ENCODE results near the gene CLEC14A.

CLEC14A gene, protein sequence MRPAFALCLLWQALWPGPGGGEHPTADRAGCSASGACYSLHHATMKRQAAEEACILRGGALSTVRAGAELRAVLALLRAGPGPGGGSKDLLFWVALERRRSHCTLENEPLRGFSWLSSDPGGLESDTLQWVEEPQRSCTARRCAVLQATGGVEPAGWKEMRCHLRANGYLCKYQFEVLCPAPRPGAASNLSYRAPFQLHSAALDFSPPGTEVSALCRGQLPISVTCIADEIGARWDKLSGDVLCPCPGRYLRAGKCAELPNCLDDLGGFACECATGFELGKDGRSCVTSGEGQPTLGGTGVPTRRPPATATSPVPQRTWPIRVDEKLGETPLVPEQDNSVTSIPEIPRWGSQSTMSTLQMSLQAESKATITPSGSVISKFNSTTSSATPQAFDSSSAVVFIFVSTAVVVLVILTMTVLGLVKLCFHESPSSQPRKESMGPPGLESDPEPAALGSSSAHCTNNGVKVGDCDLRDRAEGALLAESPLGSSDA

DNA sequence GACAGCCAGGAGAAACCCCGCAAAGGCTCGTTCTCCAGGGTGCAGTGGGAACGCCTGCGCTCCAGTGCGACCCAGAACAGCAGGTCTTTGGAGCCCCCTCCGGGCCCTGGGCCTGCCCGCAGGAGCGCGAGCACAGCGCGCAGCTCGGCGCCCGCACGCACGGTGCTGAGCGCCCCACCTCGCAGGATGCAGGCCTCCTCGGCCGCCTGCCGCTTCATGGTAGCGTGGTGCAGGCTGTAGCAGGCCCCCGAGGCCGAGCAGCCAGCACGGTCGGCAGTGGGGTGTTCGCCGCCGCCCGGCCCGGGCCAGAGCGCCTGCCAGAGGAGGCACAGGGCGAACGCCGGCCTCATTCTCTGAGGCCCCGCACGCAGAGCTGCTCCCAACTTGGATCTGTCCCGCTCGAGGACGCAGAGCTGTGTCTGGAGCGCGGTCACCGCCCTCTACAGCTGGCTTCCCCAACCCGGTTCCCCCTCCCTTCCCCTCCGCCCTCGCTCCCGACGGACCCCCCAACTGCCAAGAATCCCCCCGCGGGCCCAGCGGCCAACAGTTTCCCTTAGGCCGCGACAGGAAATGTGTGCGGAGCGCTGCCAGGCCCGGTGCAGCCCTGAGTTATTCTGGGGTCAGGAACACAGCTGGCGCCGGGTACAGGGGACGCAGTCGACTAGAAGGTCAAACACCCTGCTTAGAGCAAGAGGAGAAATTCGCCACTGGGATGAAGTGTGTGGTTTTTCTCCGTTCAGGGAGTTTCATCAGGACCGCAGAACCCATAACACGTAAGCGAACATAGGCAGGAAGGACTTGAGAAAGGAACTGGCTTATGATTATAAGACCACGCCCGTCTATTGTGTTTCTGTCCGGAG lies at the start of gene CLEC14A:
Gene CLEC14A (minus strand): TSS at position 421 of the 860 bp plus-strand sequence. CDS start 71 bp downstream, at position 350.
- no peak for DNase-seq (ENCODE audit: low read depth in 2 of 3, low spot score in 2 of 3)

DNA sequence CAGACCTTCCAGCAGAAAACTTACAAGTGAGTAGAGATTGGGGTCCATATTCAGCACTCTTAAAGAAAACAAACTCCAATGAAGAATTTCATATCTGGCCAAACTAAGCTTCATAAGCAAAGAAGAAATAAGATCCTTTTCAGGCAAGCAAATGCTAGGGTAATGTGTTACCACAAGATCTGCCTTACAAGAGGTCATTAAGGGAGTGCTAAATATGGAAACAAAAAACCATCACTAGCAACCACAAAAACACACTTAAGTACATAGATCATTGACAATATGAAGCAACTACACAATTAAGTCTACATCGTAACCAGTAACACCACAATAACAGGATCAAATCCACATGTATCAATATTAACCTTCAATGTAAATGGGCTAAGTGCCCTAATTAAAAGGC lies 47.1 kb upstream of the CLEC14A start:
- DNase-seq (ENCODE audit: low read depth in 2 of 3, low spot score in 2 of 3): no peak

DNA sequence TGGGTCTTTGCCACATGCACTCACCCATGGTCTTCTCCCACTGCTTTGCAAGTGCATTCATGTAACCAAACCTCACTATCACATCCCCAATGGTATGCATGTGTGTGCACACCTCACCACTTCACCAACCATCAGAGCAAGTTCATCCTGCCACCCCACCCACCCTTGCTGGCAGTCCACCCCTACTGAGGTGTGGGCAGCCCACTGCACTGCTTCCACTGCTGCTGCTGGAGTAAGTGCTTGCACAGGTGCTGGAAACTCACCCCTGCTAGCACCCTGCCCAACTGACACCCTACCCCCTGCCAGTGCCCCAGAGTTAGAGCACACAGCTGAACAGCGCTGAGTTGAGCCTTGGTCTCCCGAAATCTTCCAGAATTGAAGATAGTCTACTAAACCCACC lies 46.1 kb upstream of the CLEC14A start:
- no peak for DNase-seq (ENCODE audit: low read depth in 2 of 3, low spot score in 2 of 3)

DNA sequence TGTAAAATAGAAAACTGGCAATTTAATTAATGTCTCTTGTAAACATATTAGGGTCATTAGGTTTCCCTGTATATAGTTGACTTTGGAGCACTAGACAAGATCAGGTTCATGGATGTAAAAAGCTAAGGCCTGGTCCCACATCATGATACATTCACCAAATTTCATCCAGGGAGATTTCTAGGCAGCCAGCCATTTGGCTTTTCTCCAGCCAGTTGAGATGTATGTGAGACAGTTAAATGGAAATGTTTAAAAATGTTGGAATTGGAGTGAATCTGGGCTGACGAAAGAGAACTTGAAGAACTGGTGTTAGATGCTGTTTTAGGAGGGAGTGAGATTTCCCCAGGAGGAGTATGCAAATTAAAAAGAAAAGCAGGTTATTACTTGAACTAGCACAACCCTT lies 41.8 kb upstream of the CLEC14A start:
- DNase-seq (ENCODE audit: low read depth in 2 of 3, low spot score in 2 of 3): no peak

DNA sequence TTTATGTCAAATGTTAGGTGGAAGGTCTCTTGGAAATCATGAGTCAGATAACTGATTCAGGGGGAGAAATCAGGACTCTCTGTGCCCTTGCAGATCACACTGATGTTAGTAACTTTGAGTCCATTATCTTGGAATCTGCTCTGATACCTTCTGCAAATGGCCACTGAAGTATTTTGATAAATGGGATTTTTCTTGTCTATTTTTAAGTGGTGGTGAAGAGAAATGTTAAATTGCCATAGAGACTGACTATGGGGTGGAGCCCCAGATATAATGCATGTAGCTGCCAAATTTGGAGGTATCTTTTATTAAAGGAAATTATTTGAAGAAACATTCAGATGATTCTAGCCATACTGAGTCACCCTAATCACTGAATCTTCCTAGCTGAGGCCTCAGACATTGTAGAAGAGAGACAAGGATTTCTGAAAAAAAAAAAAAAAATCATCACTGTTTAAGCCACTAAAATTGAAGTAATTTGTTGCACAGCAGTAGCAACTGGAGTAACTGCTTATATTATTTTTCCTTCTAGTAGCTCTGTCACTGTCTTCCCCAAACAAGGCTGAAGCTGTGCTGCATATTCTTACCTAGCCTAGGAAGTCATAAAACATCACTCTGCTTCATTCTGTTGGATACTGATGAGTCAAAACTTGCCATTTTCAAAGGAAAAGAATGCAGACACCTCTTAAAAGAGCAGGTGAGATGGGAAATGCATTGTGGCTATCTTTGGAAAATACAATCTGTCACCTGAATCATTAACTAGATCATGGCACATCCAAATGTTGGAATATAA lies 36.0 kb upstream of the CLEC14A start:
- DNase-seq (ENCODE audit: low read depth in 2 of 3, low spot score in 2 of 3): no peak

DNA sequence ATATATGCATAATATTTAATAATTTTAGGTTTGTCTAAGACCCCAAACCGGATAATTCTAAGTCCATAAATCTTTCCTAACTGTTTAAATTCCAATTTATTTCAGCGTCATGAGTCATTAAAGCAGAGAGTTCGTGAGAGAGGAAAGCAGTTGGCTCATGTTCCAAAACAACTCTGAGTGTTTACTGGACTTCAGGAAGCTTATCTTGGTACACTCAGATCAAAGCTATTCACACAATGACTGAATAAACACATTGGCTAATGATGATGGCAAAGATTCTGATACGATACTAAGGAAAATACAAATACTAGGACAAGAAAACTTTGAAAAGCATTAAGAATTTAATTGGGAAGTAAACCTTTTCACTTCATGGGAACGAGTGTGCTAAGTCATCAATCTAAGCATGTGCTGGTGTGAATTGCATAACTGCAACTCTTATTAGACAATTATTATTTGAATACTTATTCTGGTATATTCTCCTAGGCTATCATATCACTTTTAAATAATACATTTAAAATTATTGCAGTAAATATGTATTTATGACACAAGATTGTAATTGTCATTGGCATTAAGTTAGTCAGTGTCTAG lies 34.8 kb upstream of the CLEC14A start:
- no peak for DNase-seq (ENCODE audit: low read depth in 2 of 3, low spot score in 2 of 3)

DNA sequence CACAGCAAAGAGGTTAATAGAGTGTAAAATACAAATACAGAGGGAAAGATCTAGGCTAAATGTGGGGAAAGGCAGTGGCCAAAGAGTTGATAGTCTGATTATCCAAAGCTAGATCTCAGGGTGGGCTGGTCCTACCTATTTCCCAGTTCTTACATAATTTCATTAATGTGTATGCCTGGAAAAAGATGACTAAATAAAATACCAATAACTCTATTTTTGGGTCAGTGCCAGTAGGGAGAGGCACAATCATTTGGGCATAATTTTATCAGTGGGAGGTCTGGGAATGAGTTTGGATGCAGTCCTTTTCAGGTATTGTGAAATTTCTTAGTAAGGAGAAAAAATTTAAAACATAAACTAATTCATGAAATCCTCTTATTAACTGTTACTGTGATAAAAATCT lies 30.6 kb upstream of the CLEC14A start:
- no peak for DNase-seq (ENCODE audit: low read depth in 2 of 3, low spot score in 2 of 3)

DNA sequence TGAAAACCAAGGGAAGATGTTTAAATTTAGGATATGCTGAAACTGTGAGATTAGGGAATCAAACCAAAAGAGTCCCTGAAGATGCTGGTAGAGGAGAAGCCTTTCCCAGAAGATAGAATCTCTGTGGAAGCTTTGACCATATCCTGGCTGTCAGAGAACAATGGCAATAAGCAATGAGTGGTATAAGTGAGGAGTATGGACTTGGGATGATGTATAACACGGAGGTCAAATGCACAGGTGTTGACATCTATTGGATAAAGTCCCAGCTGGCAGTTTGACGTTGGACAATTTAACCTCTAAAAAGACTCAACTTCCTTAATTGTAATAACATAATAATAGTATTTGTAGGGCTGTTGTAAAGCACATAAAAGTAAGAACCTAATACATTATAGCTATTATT lies 30.1 kb upstream of the CLEC14A start:
- no peak for DNase-seq (ENCODE audit: low read depth in 2 of 3, low spot score in 2 of 3)

DNA sequence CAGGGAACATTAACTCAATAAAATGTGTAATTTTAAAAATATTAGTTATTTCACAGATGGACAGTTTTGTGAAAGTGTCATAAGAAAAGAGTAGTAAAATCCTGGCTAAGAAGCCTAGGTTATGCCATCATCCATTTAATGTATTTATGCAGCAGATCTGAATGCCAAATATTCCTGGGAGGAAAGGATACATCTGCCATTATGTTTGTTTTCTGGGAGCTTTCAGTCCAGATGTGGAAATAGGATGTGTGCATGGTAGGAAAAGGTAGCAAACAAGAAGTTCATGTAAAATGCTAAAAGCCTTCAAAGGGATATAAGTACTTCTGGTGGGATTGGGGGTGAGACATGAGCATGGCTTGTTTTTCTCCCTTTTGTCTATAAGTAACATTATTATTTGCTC lies 27.0 kb upstream of the CLEC14A start:
- DNase-seq (ENCODE audit: low read depth in 2 of 3, low spot score in 2 of 3): no peak

DNA sequence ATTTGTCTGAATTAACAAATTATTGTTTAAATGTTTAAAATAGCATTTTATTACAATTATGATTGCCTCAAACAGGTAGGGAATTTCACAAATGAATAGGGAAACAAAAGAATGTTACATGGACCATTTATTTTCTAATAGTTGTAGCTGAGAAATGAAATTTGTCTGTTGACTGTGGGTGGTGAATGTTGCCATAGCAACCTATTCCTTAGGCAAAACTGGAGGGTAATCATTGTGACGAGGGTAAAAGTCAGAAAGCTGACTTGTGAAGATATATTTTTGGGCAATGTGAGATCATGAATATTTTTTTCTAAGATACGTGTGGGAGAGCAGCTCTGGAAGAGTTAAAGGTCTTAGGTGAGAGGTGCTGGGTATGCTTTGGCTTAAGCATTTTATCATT lies 24.2 kb upstream of the CLEC14A start:
- DNase-seq (ENCODE audit: low read depth in 2 of 3, low spot score in 2 of 3): no peak

DNA sequence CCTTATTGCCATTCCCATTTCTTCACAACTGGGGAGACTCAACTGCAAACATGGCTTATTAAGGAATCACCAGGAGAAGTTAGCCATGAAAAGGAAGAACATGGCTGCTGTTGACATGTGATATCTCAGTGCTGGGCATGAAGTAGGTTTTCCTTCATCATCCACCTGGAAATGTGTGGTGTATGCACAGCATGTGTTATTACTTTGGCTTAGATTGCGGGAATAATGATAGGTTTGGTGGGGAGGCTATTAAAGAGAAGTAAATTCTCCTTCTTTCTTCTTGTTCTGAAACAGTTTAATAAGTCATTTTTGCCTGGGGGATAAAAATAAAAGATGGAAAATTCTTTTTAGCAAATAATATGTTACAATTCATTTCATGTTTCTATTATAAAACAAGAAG lies 23.7 kb upstream of the CLEC14A start:
- no peak for DNase-seq (ENCODE audit: low read depth in 2 of 3, low spot score in 2 of 3)

DNA sequence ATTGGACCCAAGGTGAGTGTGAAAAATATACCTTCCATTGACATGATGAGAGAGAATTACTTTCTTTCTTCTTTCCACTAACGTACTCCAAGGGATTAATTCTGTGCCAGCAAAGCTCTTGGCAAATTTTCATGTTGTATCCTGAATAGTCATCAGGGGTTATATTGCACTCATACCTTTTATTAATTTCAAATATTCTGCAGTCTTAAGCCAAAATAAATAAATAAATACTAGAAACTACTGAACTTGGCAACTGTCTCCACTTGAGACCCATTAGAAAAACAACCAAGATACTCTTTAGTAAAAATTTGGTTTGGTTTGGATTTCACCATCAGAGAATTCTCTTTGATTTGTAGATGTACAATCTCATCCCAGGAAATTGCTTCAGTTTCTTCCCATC lies 22.1 kb upstream of the CLEC14A start:
- DNase-seq (ENCODE audit: low read depth in 2 of 3, low spot score in 2 of 3): no peak

DNA sequence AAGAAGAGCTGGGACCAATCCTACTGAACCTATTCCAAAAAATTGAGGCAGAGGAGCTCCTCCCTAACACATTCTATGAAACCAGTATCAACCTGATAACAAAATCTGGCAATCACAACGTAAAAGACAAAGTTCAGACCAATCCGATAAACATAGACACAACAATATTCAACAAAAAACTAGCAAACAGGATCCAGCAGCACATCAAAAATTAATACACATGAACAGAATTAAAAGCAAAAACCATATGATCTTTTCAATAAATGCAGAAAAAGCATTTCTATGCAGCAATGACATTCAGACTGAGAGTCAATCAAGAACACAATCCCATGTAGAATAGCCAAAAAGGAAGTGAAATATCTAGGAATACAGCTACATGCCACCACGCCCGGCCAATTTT lies 7.0 kb upstream of the CLEC14A start:
- DNase-seq (ENCODE audit: low read depth in 2 of 3, low spot score in 2 of 3): no peak

DNA sequence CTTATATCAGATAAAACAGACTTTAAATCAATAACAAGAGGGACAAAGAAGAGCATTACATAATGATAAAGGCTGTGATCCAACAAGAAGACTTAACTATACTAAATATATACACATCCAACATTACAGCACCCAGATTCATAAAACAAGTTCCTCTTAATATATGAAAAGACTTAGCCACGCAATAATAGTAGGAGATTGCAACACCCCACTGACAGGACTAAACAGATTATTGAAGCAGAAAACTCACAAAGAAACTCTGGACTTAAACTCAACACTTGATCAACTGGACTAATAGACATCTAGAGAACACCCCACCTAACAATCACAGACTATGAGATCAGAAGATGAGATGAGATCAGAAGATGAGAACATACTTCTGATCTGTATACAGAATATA lies 5.7 kb upstream of the CLEC14A start:
- no peak for DNase-seq (ENCODE audit: low read depth in 2 of 3, low spot score in 2 of 3)

DNA sequence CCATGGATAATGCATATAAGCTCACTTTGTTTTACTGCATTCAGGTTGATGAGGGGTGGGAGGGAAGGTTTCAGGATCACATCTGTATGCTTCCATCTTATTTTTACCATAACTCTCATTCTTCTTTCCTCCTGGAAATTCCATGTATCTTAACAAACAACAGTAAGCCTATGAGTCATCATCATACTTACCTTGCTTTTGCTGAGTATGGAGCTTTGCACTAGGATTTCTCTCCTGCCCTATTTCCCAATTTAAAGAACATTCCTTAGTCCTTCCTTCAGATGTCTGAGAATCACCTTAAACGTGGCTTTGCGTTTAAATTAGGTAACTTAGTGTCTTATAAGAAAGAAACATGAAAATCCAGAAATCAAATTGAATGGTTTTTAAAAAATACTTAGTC lies 1.6 kb upstream of the CLEC14A start:
- no peak for DNase-seq (ENCODE audit: low read depth in 2 of 3, low spot score in 2 of 3)

DNA sequence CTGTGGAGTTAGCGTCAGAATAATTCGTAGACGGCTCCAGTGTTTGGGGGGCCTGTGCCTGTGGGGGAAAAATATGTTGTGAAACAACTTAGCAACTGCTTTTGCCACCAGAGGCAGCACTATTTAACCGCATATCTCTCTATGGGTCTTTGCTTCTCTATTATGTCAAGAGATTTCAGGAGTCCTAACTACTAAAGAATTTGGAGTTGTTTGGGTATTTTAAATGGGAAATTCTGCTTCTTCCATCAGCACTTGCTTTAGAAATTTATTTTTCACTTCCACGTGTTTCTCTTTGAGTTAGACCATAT lies 594 bp upstream of the CLEC14A start:
- DNase-seq (ENCODE audit: low read depth in 2 of 3, low spot score in 2 of 3): no peak

DNA sequence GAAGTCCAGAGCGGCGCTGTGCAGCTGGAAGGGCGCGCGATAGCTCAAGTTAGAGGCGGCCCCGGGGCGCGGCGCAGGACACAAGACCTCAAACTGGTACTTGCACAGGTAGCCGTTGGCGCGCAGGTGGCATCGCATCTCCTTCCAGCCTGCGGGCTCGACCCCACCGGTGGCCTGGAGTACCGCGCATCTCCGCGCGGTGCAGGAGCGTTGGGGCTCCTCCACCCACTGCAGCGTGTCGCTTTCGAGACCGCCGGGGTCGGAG lies 553 bp downstream of the CLEC14A start:
- no peak for DNase-seq (ENCODE audit: low read depth in 2 of 3, low spot score in 2 of 3)

DNA sequence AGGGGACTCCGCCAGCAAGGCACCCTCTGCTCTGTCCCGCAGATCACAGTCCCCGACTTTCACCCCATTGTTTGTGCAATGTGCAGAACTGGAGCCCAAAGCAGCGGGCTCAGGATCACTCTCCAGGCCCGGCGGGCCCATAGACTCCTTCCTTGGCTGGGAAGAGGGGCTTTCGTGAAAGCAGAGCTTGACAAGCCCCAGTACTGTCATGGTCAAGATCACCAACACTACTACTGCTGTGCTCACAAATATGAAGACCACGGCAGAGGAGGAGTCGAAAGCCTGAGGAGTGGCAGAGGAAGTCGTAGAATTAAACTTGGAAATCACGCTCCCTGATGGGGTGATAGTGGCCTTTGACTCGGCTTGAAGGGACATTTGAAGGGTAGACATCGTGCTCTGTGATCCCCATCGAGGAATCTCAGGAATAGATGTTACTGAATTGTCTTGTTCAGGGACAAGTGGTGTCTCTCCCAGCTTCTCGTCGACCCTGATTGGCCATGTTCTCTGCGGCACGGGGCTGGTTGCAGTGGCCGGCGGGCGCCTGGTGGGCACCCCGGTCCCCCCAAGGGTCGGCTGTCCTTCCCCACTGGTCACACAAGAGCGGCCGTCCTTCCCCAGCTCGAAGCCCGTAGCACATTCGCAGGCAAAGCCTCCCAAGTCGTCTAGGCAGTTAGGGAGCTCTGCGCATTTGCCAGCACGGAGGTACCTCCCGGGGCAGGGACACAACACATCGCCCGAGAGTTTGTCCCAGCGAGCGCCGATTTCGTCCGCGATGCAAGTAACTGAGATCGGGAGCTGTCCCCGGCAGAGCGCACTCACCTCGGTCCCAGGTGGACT lies 1.1 kb downstream of the CLEC14A start:
- DNase-seq (ENCODE audit: low read depth in 2 of 3, low spot score in 2 of 3): no peak

DNA sequence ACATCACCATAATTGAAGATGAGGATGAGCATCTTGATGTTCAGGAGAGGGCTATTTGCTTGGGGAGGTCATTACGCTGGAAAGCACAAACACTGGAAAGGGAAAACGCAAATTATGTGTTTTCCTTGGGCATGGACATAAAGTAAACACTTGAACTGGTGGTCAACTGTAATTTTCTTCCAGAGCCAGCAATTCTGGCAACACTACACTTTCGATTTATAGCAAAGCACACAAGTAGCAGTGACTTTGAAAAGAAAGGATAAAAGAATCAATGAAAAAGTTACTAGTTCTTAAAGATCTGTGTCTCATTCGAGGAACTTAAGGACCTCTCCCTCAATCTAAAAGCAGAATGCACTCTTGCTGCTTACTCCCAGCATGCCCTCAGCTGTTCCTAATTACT lies 2.2 kb downstream of the CLEC14A start:
- DNase-seq (ENCODE audit: low read depth in 2 of 3, low spot score in 2 of 3): no peak

DNA sequence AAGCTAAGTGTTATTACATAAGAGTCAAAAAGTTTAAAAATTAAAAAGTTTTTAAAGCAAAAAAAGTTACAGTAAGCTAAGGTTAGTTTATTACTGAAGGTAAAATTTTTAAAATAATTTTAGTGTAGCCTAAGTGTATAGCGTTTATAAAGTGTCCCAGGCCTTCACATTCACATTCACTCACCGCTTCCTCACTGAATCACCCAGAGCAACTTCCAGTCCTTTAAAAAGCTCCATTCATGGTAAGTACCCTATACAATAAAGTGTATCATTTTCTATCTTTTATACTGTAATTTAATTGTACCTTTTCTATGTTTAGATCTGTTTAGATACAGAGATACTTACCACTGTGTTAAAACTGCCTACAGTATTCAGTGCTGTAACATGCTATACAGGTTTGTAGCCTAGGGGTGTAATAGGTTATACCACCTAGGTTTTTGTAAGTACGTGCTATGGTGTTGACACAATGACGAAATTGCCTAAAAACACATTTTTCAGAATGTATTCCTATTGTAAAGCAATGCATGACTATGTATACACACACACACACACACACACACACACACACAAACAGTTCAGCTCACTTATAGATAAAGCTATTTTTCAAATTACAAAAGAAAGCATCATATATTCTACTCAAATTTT lies 3.7 kb downstream of the CLEC14A start:
- DNase-seq (ENCODE audit: low read depth in 2 of 3, low spot score in 2 of 3): no peak

All from activated CD8-positive, alpha-beta memory T cell treated with anti-CD3 and anti-CD28 coated beads for 48 hours (primary cell).